Cerebellar cortex (tissue), 1 donor: ENCODE measurements around the gene TSPAN15.

Experiments
- DNase-seq: peaks from one replicate; pipeline ENCODE4 v3.0.0-alpha.2; 2015; ENCODE audit warnings: low spot score

The TSPAN15 gene

DNA sequence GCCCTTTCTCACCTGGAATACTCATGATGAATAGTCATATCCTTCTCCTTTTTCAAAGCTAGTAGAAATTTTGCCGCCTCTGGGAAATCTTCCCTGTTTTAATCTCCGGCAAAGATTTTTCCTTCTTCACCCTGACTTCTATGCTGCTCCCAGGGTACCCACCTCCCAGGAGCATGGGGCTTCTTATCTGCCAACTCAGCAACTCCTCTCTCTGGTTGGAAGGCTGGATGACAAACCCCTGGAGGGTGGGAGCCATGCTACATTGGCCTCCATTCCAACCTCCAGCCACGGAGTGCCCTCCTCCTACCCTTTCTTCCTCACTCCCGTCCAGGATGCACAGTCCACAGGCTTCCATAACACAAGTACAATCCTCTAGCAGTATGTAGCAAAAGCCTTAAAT is 102.1 kb downstream of the TSPAN15 start:
- no peak for DNase-seq

- no peak for DNase-seq
Measured at GRCh38 chr10:69554611-69555010, 103.3 kb downstream of the TSPAN15 start.
